Measurements from ENCODE around the gene PDIA3. TPM values are rescaled to one million over a fixed set of nuclear protein-coding genes. Genes with fewer than 3 reads are reported as not detected.

PDIA3 gene
- total RNA-seq, 2 donors from 2014 or later: 578 to 589 TPM

DNA sequence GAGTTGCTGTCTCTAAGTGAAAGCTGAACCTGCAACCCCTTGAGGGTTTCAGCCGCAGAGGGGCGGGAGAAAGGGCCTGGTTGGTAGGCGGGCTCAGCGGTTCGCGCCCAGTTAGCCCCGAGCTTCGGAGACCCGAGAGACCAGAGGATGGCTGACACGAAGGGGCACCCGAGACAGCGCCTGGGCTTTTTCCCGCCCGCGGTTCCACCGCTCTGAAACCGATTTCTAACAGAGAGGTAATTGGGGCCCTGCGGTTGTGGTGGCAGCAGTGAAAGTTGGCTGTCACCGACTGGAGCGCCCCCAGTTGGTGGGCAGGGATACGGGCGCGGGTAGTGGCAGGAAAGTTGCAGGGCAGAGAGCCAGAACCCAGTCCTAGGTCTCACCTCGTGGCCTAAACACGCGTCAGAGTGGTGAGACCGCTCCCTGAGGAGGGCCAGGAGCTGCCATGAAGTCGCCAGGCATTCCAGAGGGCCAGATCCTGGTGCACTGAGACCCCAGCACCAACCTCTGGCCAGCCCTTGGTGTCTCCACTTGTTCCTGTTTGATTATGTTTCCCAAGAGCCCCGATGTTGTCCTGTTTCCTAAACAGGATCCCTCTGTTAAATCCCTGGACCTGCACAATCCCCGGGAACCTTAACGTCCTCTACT is 31.2 kb downstream of the PDIA3 start:
- WGBS, 2 experiments (ENCODE audit: insufficient coverage in 1 of 2, insufficient read length in 1 of 2): 5 to 7% methylated on average over 18 to 31 of the region's 31 CpGs
- no peak overlapping the region for H3K27ac ChIP-seq (ENCODE audit: low read depth, low read length)

DNA sequence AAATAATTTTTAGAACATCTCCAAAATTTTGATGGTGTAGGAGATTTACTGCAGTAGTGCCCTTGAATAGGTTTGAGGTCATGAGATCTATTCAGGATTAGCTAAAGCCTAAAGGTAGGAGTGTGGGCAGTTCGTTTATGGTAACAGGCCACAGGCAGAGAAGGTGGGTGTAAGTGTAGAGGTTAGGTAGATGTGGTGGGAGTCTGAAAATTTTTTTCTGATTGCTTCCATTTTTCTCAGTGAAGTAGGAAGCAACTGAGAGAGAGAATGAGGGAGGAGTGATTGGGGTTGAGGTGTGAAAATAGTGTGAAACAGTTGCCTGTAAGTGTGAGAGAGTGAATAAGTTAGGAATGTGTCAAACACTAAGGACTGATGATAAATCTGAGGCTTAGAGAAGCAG is 32.8 kb downstream of the PDIA3 start:
- no peak overlapping the region for H3K4me3 Mint-ChIP-seq
- TF ChIP-seq, protein P1, sequence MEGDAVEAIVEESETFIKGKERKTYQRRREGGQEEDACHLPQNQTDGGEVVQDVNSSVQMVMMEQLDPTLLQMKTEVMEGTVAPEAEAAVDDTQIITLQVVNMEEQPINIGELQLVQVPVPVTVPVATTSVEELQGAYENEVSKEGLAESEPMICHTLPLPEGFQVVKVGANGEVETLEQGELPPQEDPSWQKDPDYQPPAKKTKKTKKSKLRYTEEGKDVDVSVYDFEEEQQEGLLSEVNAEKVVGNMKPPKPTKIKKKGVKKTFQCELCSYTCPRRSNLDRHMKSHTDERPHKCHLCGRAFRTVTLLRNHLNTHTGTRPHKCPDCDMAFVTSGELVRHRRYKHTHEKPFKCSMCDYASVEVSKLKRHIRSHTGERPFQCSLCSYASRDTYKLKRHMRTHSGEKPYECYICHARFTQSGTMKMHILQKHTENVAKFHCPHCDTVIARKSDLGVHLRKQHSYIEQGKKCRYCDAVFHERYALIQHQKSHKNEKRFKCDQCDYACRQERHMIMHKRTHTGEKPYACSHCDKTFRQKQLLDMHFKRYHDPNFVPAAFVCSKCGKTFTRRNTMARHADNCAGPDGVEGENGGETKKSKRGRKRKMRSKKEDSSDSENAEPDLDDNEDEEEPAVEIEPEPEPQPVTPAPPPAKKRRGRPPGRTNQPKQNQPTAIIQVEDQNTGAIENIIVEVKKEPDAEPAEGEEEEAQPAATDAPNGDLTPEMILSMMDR (conservative IDR thresholded peaks at IDR 0.05): no peak
- Histone ChIP-seq H3K4me1 (ENCODE audit: control insufficient read depth, insufficient read depth, low read length) (no peaks in the 10 kb centered on the region), H3K27ac (ENCODE audit: low read depth, low read length) (no peak overlapping the region), H3K27me3 (ENCODE audit: control insufficient read depth, insufficient read depth, low read length, poor library complexity, severe bottlenecking) (no peaks in the 10 kb centered on the region), H3K9ac (ENCODE audit: extremely low read depth, low read length, poor library complexity, severe bottlenecking) (no peak overlapping the region), H3K36me3 (ENCODE audit: control insufficient read depth, insufficient read depth, low read length) (peaks cover 8% of the 10 kb centered on the region), H3K4me3 (ENCODE audit: low read length) (no peak overlapping the region), H3K9me3 (ENCODE audit: control insufficient read depth, low read length) (no peaks in the 10 kb centered on the region)
- WGBS, 2 experiments (ENCODE audit: insufficient coverage in 1 of 2, insufficient read length in 1 of 2): 79 to 100% methylated on average over 1 of the region's 1 CpG
- peaks cover 12% of the 10 kb centered on the region for H3K4me1 Mint-ChIP-seq
- no peak for DNase-seq
- H3K27me3 Mint-ChIP-seq (ENCODE audit: insufficient read depth): peaks cover 19% of the 10 kb centered on the region
- no peak overlapping the region for H3K27ac Mint-ChIP-seq
- peaks cover 1% of the 10 kb centered on the region for H3K36me3 Mint-ChIP-seq (ENCODE audit: low read depth)
- peaks cover under 1% of the 10 kb centered on the region for H3K9me3 Mint-ChIP-seq

More for the DNA sequence above, 31.2 kb downstream of the PDIA3 start:
- peak overlapping the region; percentile 66 for H3K4me3 Mint-ChIP-seq
- H3K9ac ChIP-seq (ENCODE audit: extremely low read depth, low read length, poor library complexity, severe bottlenecking): peak overlapping the region; percentile 3
- no peaks in the 10 kb centered on the region for H3K27me3 ChIP-seq (ENCODE audit: control insufficient read depth, insufficient read depth, low read length, poor library complexity, severe bottlenecking)
- H3K4me1 Mint-ChIP-seq: peaks cover 12% of the 10 kb centered on the region
- no peaks in the 10 kb centered on the region for H3K9me3 ChIP-seq (ENCODE audit: control insufficient read depth, low read length)
- peaks cover 14% of the 10 kb centered on the region for H3K36me3 Mint-ChIP-seq (ENCODE audit: low read depth)
- H3K9me3 Mint-ChIP-seq: no peaks in the 10 kb centered on the region
- H3K27ac Mint-ChIP-seq: no peak overlapping the region
- DNase-seq: peak; percentile 92
- peaks cover 21% of the 10 kb centered on the region for H3K36me3 ChIP-seq (ENCODE audit: control insufficient read depth, insufficient read depth, low read length)
- H3K4me3 ChIP-seq (ENCODE audit: low read length): peak overlapping the region; percentile 83
- H3K27me3 Mint-ChIP-seq (ENCODE audit: insufficient read depth): peaks cover 17% of the 10 kb centered on the region
- H3K4me1 ChIP-seq (ENCODE audit: control insufficient read depth, insufficient read depth, low read length): no peaks in the 10 kb centered on the region
- TF ChIP-seq, protein P1 (conservative IDR thresholded peaks at IDR 0.05): peak; percentile 84

DNA sequence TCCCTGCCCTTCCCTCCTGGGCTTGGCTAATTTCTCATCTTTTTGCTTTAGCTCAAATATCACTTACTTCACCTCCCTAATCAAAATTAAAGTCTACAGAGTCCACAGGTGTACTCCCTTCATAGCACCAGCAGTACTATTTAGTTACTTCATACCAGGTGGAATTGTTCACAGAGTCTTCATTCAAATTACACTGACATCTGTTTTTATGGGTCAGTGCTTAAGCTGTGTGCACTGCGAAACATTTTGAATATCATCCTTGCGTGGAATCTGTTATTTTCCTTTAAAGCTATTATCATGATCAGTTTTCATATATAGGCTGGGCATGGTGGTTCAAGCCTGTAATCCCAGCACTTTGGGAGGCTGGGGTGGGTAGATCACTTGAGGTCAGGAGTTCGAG is 43.2 kb downstream of the PDIA3 start:
- peaks cover 4% of the 10 kb centered on the region for H3K9me3 Mint-ChIP-seq
- peaks cover 14% of the 10 kb centered on the region for H3K36me3 Mint-ChIP-seq (ENCODE audit: low read depth)
- TF ChIP-seq, protein P1 (conservative IDR thresholded peaks at IDR 0.05): no peak
- H3K27me3 Mint-ChIP-seq (ENCODE audit: insufficient read depth): peaks cover 2% of the 10 kb centered on the region
- Histone ChIP-seq H3K4me1 (ENCODE audit: control insufficient read depth, insufficient read depth, low read length) (peaks cover under 1% of the 10 kb centered on the region), H3K36me3 (ENCODE audit: control insufficient read depth, insufficient read depth, low read length) (peaks cover 14% of the 10 kb centered on the region), H3K9me3 (ENCODE audit: control insufficient read depth, low read length) (no peaks in the 10 kb centered on the region), H3K9ac (ENCODE audit: extremely low read depth, low read length, poor library complexity, severe bottlenecking) (no peak overlapping the region), H3K27ac (ENCODE audit: low read depth, low read length) (no peak overlapping the region), H3K4me3 (ENCODE audit: low read length) (no peak overlapping the region), H3K27me3 (ENCODE audit: control insufficient read depth, insufficient read depth, low read length, poor library complexity, severe bottlenecking) (no peaks in the 10 kb centered on the region)
- 71 to 100% methylated on average over 2 to 3 of the region's 3 CpGs for WGBS, 2 experiments (ENCODE audit: insufficient coverage in 1 of 2, insufficient read length in 1 of 2)
- no peak overlapping the region for H3K27ac Mint-ChIP-seq
- H3K4me3 Mint-ChIP-seq: no peak overlapping the region
- DNase-seq: no peak
- H3K4me1 Mint-ChIP-seq: peaks cover 14% of the 10 kb centered on the region

All from endodermal cell (in vitro differentiated cells).